GM12891 (cell line): ENCODE results near the gene COQ7. TPM values are rescaled to one million over a fixed set of nuclear protein-coding genes. Genes with fewer than 3 reads are reported as not detected.
A peak's percentile ranks its signal among the peaks of the same experiment; 100 is the strongest.

Experiments used
- DNase-seq: peaks from one replicate; pipeline ENCODE4 v3.0.0; 2011; ENCODE audit warnings: low spot score; ENCODE audit not compliant: insufficient read length
- FAIRE-seq: peaks from 2 replicates; lab custom pipeline; 2011; peaks lifted over from hg19 to GRCh38; lab: Jason Lieb, UNC
- PAX5 ChIP-seq: IDR thresholded peaks from 2 replicates; pipeline ENCODE4 v1.6.1; 2011; ENCODE audit warnings: low read length, moderate library complexity, mild to moderate bottlenecking; ENCODE audit not compliant: insufficient read depth, severe bottlenecking
- POLR2A ChIP-seq: IDR thresholded peaks from 2 replicates; pipeline ENCODE4 v1.6.1; 2011; ENCODE audit warnings: low read depth, low read length, control low read depth
- POLR2AphosphoS5 ChIP-seq: IDR thresholded peaks from 2 replicates; pipeline ENCODE4 v1.6.1; 2011; ENCODE audit warnings: low read depth, low read length, control low read depth
- POU2F2 ChIP-seq: IDR thresholded peaks from 2 replicates; pipeline ENCODE4 v1.6.1; 2011; ENCODE audit warnings: low read depth, mild to moderate bottlenecking, control low read depth, low read length, moderate library complexity
- SPI1 ChIP-seq: IDR thresholded peaks from 2 replicates; pipeline ENCODE4 v1.6.1; 2011; ENCODE audit warnings: low read depth, low read length, control low read depth
- TAF1 ChIP-seq: IDR thresholded peaks from 2 replicates; pipeline ENCODE4 v1.6.1; 2011; ENCODE audit warnings: low read depth, low read length, control low read depth
- polyA plus RNA-seq: library from polyadenylated mRNA; unstranded; fragments of >200 nt; gene quantifications from one replicate; pipeline ENCODE4 v1.2.1, GENCODE V29; 2012; ENCODE audit warnings: low read depth, missing spikeins, inconsistent platforms; ENCODE audit not compliant: missing spikeins

The COQ7 gene
- 8.8 TPM for polyA plus RNA-seq

GRCh38 chr16:19067349-19068236, at the start of gene COQ7:
Gene COQ7 (plus strand): TSS chr16:19067614. CDS start chr16:19067665, 51 bp downstream.
- FAIRE-seq: peak; percentile 96
- TF ChIP-seq TAF1 (no peak), POLR2AphosphoS5 (no peak), POU2F2 (peak; percentile 49; the same call in 1 of the 2 replicates), SPI1 (peak; percentile 26; the same call in 1 of the 2 replicates), PAX5 (peak; percentile 51), POLR2A (peak; percentile 62)
- DNase-seq: peak; percentile 91

GRCh38 chr16:19020689-19021088, 46.7 kb upstream of the COQ7 start:
- DNase-seq (no peak), FAIRE-seq (no peak)

GRCh38 chr16:19021747-19022146, 45.7 kb upstream of the COQ7 start:
- no peak for FAIRE-seq
- no peak for DNase-seq
- no peak for TF ChIP-seq POLR2A
- TF ChIP-seq PAX5: no peak
- TF ChIP-seq POU2F2: no peak
- TF ChIP-seq SPI1: no peak
- TF ChIP-seq POLR2AphosphoS5: no peak
- no peak for TF ChIP-seq TAF1

More at GRCh38 chr16:19020689-19021088, 46.7 kb upstream of the COQ7 start:
- TF ChIP-seq PAX5: no peak
- no peak for TF ChIP-seq SPI1
- TF ChIP-seq TAF1: no peak
- no peak for TF ChIP-seq POLR2A
- no peak for TF ChIP-seq POU2F2
- TF ChIP-seq POLR2AphosphoS5: no peak

- no peak for FAIRE-seq
- DNase-seq: no peak
- TF ChIP-seq POLR2A: no peak
- no peak for TF ChIP-seq SPI1
- no peak for TF ChIP-seq POU2F2
- no peak for TF ChIP-seq PAX5
- TF ChIP-seq TAF1: no peak
- TF ChIP-seq POLR2AphosphoS5: no peak
Measured at GRCh38 chr16:19027416-19027815, 40.0 kb upstream of the COQ7 start.

GRCh38 chr16:19029980-19030379, 37.4 kb upstream of the COQ7 start:
- TF ChIP-seq POLR2AphosphoS5 (no peak), TAF1 (no peak), SPI1 (no peak), POLR2A (no peak), PAX5 (no peak), POU2F2 (no peak)
- DNase-seq (no peak), FAIRE-seq (no peak)

GRCh38 chr16:19031738-19032137, 35.7 kb upstream of the COQ7 start:
- no peak for TF ChIP-seq POLR2A
- TF ChIP-seq POLR2AphosphoS5: no peak
- no peak for TF ChIP-seq POU2F2
- no peak for TF ChIP-seq TAF1
- DNase-seq: no peak
- FAIRE-seq: no peak

GRCh38 chr16:19033761-19034160, 33.7 kb upstream of the COQ7 start:
- no peak for FAIRE-seq
- TF ChIP-seq SPI1 (no peak), POU2F2 (no peak), POLR2A (no peak), POLR2AphosphoS5 (no peak), PAX5 (no peak), TAF1 (no peak)
- DNase-seq: no peak

- no peak for TF ChIP-seq TAF1
- TF ChIP-seq SPI1: no peak
- TF ChIP-seq POU2F2: no peak
- no peak for TF ChIP-seq POLR2AphosphoS5
- TF ChIP-seq POLR2A: no peak
- TF ChIP-seq PAX5: no peak
- DNase-seq (no peak), FAIRE-seq (no peak)
Measured at GRCh38 chr16:19040400-19040799, 27.0 kb upstream of the COQ7 start.

- TF ChIP-seq PAX5 (no peak), SPI1 (no peak)
Measured at GRCh38 chr16:19044769-19045168, 22.6 kb upstream of the COQ7 start.

GRCh38 chr16:19046062-19046461, 21.4 kb upstream of the COQ7 start:
- FAIRE-seq (no peak), DNase-seq (no peak)
- TF ChIP-seq POU2F2 (no peak), TAF1 (no peak), POLR2AphosphoS5 (no peak), PAX5 (no peak), POLR2A (no peak), SPI1 (no peak)

More at GRCh38 chr16:19044769-19045168, 22.6 kb upstream of the COQ7 start:
- FAIRE-seq (no peak), DNase-seq (no peak)
